ENCODE measurements around the gene FAM3D. TPM values are rescaled to one million over a fixed set of nuclear protein-coding genes. Genes with fewer than 3 reads are reported as not detected.
"Not testable (repeated sequence)": the region's sequence is repeated elsewhere in the genome, so short reads cannot be mapped to it uniquely, and the experiment has no call there.

The FAM3D gene
- total and polyA plus RNA-seq, 2 of the 8 experiments (the other 6 are each of a cell fraction or from before 2014, with no cell fraction given) = not detected

DNA sequence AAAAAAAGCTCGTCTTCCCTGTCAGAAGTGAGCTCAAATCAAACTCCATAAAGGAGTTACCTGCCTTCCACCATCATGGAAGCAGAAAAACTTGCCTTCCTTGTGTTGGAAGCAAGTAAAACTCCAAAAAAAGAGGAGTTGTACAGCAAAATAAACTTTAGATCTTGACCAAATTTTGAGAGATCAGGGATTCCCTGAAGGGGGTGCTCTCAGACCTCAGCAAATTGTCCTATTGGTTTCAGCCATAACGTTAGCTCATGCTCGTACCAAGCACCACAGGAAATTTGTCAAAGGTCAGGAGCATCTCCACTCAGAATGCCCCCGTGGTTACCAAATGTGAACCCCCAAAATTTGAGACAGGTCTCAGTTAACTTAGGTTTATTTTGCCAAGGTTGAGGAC, 28.7 kb upstream of the FAM3D start:
- POLR2A ChIA-PET (ENCODE audit: partially characterized antibody); H3K27ac ChIP-seq (ENCODE audit: low read depth, low read length); DNase-seq (ENCODE audit: low read depth in 1 of 2, low spot score in 2 of 2); FAIRE-seq; H3K79me1 ChIP-seq (ENCODE audit: low read depth, low read length); H3K4me2 ChIP-seq (ENCODE audit: insufficient read depth in 1 of 2, low read depth in 2 of 2, low read length in 2 of 2); H3K9ac ChIP-seq (replicated peaks in 1 of 4; ENCODE audit: extremely low read depth in 1 of 4, low read depth in 3 of 4, low read length in 3 of 4); H2BK5ac ChIP-seq (ENCODE audit: low read depth, low read length); H4K20me1 ChIP-seq (replicated peaks in 1 of 2; ENCODE audit: control insufficient read depth in 1 of 2, insufficient read depth in 2 of 2, low read length in 2 of 2); H4K5ac ChIP-seq (ENCODE audit: insufficient read length, low read depth, low read length); H2BK15ac ChIP-seq (ENCODE audit: low read length); H3K23me2 ChIP-seq (ENCODE audit: low read depth, low read length); H2BK20ac ChIP-seq (ENCODE audit: low read length); H3K36me3 ChIP-seq (ENCODE audit: control insufficient read depth in 2 of 4, insufficient read depth in 4 of 4, low read length in 3 of 4); H3K14ac ChIP-seq (ENCODE audit: insufficient read length); H3K18ac ChIP-seq (ENCODE audit: extremely low read depth, low read length); H4K8ac ChIP-seq (ENCODE audit: extremely low read depth, insufficient read depth, low read length); H2BK12ac ChIP-seq (ENCODE audit: low read depth, low read length); H3K56ac ChIP-seq (replicated peaks; ENCODE audit: insufficient read length, low read depth, low read length); H4K91ac ChIP-seq (replicated peaks; ENCODE audit: insufficient read length, low read length); H3K23ac ChIP-seq (ENCODE audit: insufficient read length); H2AK5ac ChIP-seq (ENCODE audit: low read depth, low read length); H3K4me3 ChIP-seq (ENCODE audit: extremely low read depth in 1 of 4, insufficient read depth in 2 of 4, low read depth in 3 of 4, low read length in 4 of 4); H3K79me2 ChIP-seq (ENCODE audit: control insufficient read depth in 1 of 2, insufficient read depth in 2 of 2, low read length in 2 of 2); H3K4ac ChIP-seq (replicated peaks; ENCODE audit: insufficient read length, low read depth, low read length); H2AFZ ChIP-seq (ENCODE audit: low read length); H3K27me3 ChIP-seq (replicated peaks in 1 of 4; ENCODE audit: control insufficient read depth in 3 of 4, extremely low read depth in 1 of 4, insufficient read depth in 3 of 4, low read length in 3 of 4); H2BK120ac ChIP-seq (replicated peaks; ENCODE audit: low read depth, low read length); H3K4me1 ChIP-seq (replicated peaks in 1 of 4; ENCODE audit: control insufficient read depth in 3 of 4, insufficient read depth in 4 of 4, low read length in 3 of 4): not testable (repeated sequence)
- peaks cover 24 to 30% of the 10 kb centered on the region in 2 experiments for H3K9me3 ChIP-seq (ENCODE audit: insufficient read depth in 2 of 2, low read depth in 1 of 2, low read length in 1 of 2)
- WGBS, 2 experiments (ENCODE audit: extremely low coverage in 1 of 2, insufficient coverage in 1 of 2, insufficient read length in 1 of 2, insufficient replicate concordance in 2 of 2, low coverage in 1 of 2, low lambda C conversion rate in 2 of 2, missing lambda C conversion rate in 1 of 2) = 89% methylated on average over 4 of the region's 4 CpGs; no CpG with 5 or more reads in 1 of the 2 experiments
- CTCF ChIA-PET (ENCODE audit: partially characterized antibody) = interaction anchor here (0.8 to 2.0 kb wide), 3 partner anchors 127 to 847 kb away, joined by 4 read pairs; no protein-coding TSS in a partner anchor
